H9 (cell line): Measurements from ENCODE around the gene UBXN11. TPM values are rescaled to one million over a fixed set of nuclear protein-coding genes. Genes with fewer than 3 reads are reported as not detected.

Experiments
- DNase-seq: peaks from one replicate; pipeline ENCODE4 v3.0.0-alpha.2; 2017
- H2AFZ ChIP-seq: one replicate; pipeline ENCODE4 v1.6.1; 2013; ENCODE audit warnings: mild to moderate bottlenecking, low read length, control low read depth, moderate library complexity
- H2AK5ac ChIP-seq: 2 replicates; pipeline ENCODE4 v1.6.1; 2013; ENCODE audit warnings: low read length, control low read depth, mixed read lengths; ENCODE audit not compliant: insufficient read length
- H2BK120ac ChIP-seq: one replicate; pipeline ENCODE4 v1.6.1; 2013; ENCODE audit warnings: low read depth, mild to moderate bottlenecking, low read length, control low read depth, inconsistent platforms; ENCODE audit not compliant: poor library complexity, severe bottlenecking
- H2BK12ac ChIP-seq: 2 replicates; pipeline ENCODE4 v1.6.1; 2013; ENCODE audit warnings: low read length, control low read depth, mixed read lengths, low read depth; ENCODE audit not compliant: insufficient read length
- H2BK15ac ChIP-seq: 2 replicates; pipeline ENCODE4 v1.6.1; 2013; ENCODE audit warnings: low read depth, low read length, control low read depth
- H2BK20ac ChIP-seq: one replicate; pipeline ENCODE4 v1.6.1; 2013; ENCODE audit warnings: low read depth, mild to moderate bottlenecking, low read length, control low read depth, inconsistent platforms; ENCODE audit not compliant: poor library complexity, severe bottlenecking
- H2BK5ac ChIP-seq: 2 replicates; pipeline ENCODE4 v1.6.1; 2013; ENCODE audit warnings: low read length, control low read depth, mixed read lengths; ENCODE audit not compliant: insufficient read length
- H3K14ac ChIP-seq: 2 replicates; pipeline ENCODE4 v1.6.1; 2013; ENCODE audit warnings: low read length, control low read depth; ENCODE audit not compliant: insufficient read depth
- H3K18ac ChIP-seq: 2 replicates; pipeline ENCODE4 v1.6.1; 2013; ENCODE audit warnings: low read depth, mild to moderate bottlenecking, mixed read lengths, low read length, control low read depth; ENCODE audit not compliant: insufficient read length
- H3K23ac ChIP-seq: 2 replicates; pipeline ENCODE4 v1.6.1; 2013; ENCODE audit warnings: low read length, control low read depth, mixed read lengths, low read depth; ENCODE audit not compliant: insufficient read length
- H3K23me2 ChIP-seq: 2 replicates; pipeline ENCODE4 v1.6.1; 2013; ENCODE audit warnings: low read depth, mild to moderate bottlenecking, mixed read lengths, low read length, control low read depth; ENCODE audit not compliant: insufficient read length, poor library complexity, severe bottlenecking
- H3K27ac ChIP-seq: 2 replicates; pipeline ENCODE4 v1.5.1; 2013; ENCODE audit warnings: low read length, control low read depth, mixed read lengths, low read depth; ENCODE audit not compliant: insufficient read length
- H3K27me3 ChIP-seq: 2 replicates; pipeline ENCODE4 v1.6.1; 2013; ENCODE audit warnings: low read length, control low read depth, inconsistent platforms; ENCODE audit not compliant: insufficient read depth
- H3K4ac ChIP-seq: 2 replicates; pipeline ENCODE4 v1.6.1; 2013; ENCODE audit warnings: low read depth, mild to moderate bottlenecking, control low read depth, inconsistent platforms, low read length, moderate library complexity
- H3K4me1 ChIP-seq: 2 replicates; pipeline ENCODE4 v1.6.1; 2013; ENCODE audit warnings: low read length, control low read depth, inconsistent platforms; ENCODE audit not compliant: insufficient read depth
- H3K4me2 ChIP-seq: 2 replicates; pipeline ENCODE4 v1.6.1; 2013; ENCODE audit warnings: low read length, control low read depth, mixed read lengths; ENCODE audit not compliant: insufficient read length, insufficient read depth
- H3K56ac ChIP-seq: 2 replicates; pipeline ENCODE4 v1.6.1; 2013; ENCODE audit warnings: low read depth, mild to moderate bottlenecking, mixed read lengths, low read length, control low read depth; ENCODE audit not compliant: insufficient read length
- H3K79me1 ChIP-seq: 2 replicates; pipeline ENCODE4 v1.6.1; 2013; ENCODE audit warnings: low read depth, mild to moderate bottlenecking, moderate library complexity, low read length, control low read depth, inconsistent platforms; ENCODE audit not compliant: insufficient read depth, poor library complexity, severe bottlenecking
- H3K79me2 ChIP-seq: 2 replicates; pipeline ENCODE4 v1.6.1; 2013; ENCODE audit warnings: low read length, control low read depth, inconsistent platforms; ENCODE audit not compliant: insufficient read depth
- H3K9ac ChIP-seq: 2 replicates; pipeline ENCODE4 v1.6.1; 2013; ENCODE audit warnings: low read length, control low read depth, mixed read lengths; ENCODE audit not compliant: insufficient read length; ENCODE audit errors: extremely low read depth
- H3K9me3 ChIP-seq: one replicate; pipeline ENCODE4 v1.6.1; 2013; ENCODE audit warnings: low read depth, low read length, inconsistent platforms; ENCODE audit not compliant: control insufficient read depth
- H3T11ph ChIP-seq: one replicate; pipeline ENCODE4 v1.6.1; 2013; ENCODE audit warnings: mild to moderate bottlenecking, low read length, control low read depth, inconsistent platforms
- H4K20me1 ChIP-seq: one replicate; pipeline ENCODE4 v1.6.1; 2013; ENCODE audit not compliant: control insufficient read depth, insufficient read length, insufficient read depth
- H4K5ac ChIP-seq: 2 replicates; pipeline ENCODE4 v1.6.1; 2013; ENCODE audit warnings: low read depth, mild to moderate bottlenecking, mixed read lengths, low read length, control low read depth; ENCODE audit not compliant: insufficient read length
- H4K8ac ChIP-seq: replicated peaks from 2 replicates; pipeline ENCODE4 v1.6.1; 2013; ENCODE audit warnings: low read length, control low read depth, mixed read lengths, low read depth; ENCODE audit not compliant: insufficient read length
- H4K91ac ChIP-seq: 2 replicates; pipeline ENCODE4 v1.6.1; 2013; ENCODE audit warnings: low read depth, mild to moderate bottlenecking, moderate library complexity, mixed read lengths, low read length, control low read depth; ENCODE audit not compliant: insufficient read length
- H3K27ac Mint-ChIP-seq, 3 experiments: 2 replicates in 2 of 3; 3 replicates in 1 of 3; pipeline ENCODE4 v1.8.0; 2020 to 2021; ENCODE audit warnings: mixed read lengths in 3 of 3, mild to moderate bottlenecking in 1 of 3, moderate library complexity in 1 of 3
- H3K27me3 Mint-ChIP-seq: 2 replicates; pipeline ENCODE4 v1.8.0; 2021; ENCODE audit warnings: low read depth, mild to moderate bottlenecking, moderate library complexity, mixed read lengths
- H3K36me3 Mint-ChIP-seq, 3 experiments: 2 replicates in 2 of 3; 3 replicates in 1 of 3; pipeline ENCODE4 v1.8.0; 2020 to 2021; ENCODE audit warnings: low read depth in 3 of 3, mixed read lengths in 3 of 3; ENCODE audit not compliant: insufficient read depth in 1 of 3
- H3K4me1 Mint-ChIP-seq, 2 experiments: 2 replicates each; pipeline ENCODE4 v1.8.0; 2020; ENCODE audit warnings: mixed read lengths in 2 of 2
- H3K4me3 Mint-ChIP-seq, 2 experiments: 2 replicates in 1 of 2; 3 replicates in 1 of 2; pipeline ENCODE4 v1.8.0; 2020 to 2021; ENCODE audit warnings: mild to moderate bottlenecking in 2 of 2, mixed read lengths in 2 of 2, moderate library complexity in 1 of 2
- H3K9me3 Mint-ChIP-seq, 2 experiments: 2 replicates in 1 of 2; 3 replicates in 1 of 2; pipeline ENCODE4 v1.8.0; 2020; ENCODE audit warnings: mild to moderate bottlenecking in 2 of 2, mixed read lengths in 2 of 2, moderate library complexity in 1 of 2
- WGBS: extraction: QIAGEN DNeasy Blood & Tissue Kit; methylation state at CpG from one replicate; pipeline ENCODE4 v1.1.7; 2013; ENCODE audit warnings: missing lambda C conversion rate, low lambda C conversion rate, mixed read lengths; ENCODE audit not compliant: insufficient read length; ENCODE audit errors: extremely low coverage; 5-methylcytosine and 5-hydroxymethylcytosine counted together
- total RNA-seq: library from RNA; stranded (reverse); gene quantifications from 2 replicates; pipeline ENCODE4 v1.2.1, GENCODE V29; 2021
- TF ChIP-seq, protein P1 (sequence below): fragments of 200-600 bp; sonication (generic); conservative IDR thresholded peaks from 3 replicates; pipeline ENCODE4 v1.8.0; 2021; ENCODE audit warnings: antibody characterized with exemption, mild to moderate bottlenecking

UBXN11 gene
- total RNA-seq, 1 experiment from 2014 or later, result 13.7 TPM

DNA sequence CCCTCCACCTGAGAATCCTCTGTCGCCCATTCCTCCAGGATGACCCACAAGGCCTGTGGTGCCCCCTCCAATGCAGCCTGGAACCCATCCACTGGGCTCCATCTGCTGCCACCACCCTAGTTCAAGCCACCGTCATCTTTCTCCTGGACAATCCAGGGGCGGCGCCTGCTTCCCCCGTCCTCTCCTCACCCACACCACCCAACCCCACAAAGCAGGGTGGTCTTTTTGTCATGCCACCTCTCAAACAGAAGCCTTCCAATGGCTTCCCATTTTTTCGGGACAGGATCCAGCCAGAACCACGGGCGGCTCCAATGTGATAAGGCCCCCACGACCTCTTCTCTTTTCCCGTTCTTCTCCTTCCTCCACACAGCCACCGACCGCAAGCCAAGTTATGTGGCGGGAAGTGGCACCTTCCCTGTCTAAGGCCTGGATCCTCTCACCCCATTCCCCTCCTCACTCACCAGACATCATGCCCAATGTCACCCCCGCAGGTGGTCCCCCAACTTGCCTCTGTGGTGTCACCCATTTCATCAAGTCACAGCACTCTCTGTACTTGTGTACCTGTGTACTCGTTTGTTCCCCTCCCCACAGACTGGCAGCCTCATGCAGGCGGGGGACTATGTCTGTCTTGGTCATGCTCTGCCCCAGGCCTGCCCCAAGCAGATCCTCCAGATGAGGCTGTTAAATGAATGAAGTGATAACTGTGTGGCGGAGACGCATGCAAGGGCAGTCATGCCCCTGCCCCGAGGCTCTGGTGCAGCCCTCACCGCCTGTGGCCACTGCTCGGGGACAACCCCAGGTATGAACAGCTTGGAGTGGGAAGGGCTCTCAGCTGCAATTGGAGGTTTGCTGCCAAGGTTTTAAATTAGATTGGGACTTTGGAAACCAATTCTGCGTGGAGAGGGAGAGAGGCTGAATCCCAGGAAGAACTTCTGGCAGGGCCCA, 11.0 kb downstream of the UBXN11 start:
- DNase-seq, result no peak
- Histone ChIP-seq H2BK15ac (no peak overlapping the region), H3T11ph (no peak overlapping the region), H3K4ac (no peak overlapping the region), H3K18ac (no peak overlapping the region), H2BK20ac (no peak overlapping the region), H3K27me3 (no peaks in the 10 kb centered on the region), H4K8ac (no peak overlapping the region), H3K56ac (no peak overlapping the region), H2BK5ac (no peak overlapping the region), H3K23ac (no peak overlapping the region), H4K91ac (no peak overlapping the region), H3K9me3 (no peaks in the 10 kb centered on the region), H3K79me1 (no peaks in the 10 kb centered on the region), H2AFZ (no peak overlapping the region), H3K9ac (no peak overlapping the region), H4K20me1 (no peaks in the 10 kb centered on the region), H4K5ac (no peak overlapping the region), H3K23me2 (no peaks in the 10 kb centered on the region), H3K14ac (no peak overlapping the region; the same call in 1 of the 2 replicates), H2BK120ac (no peak overlapping the region), H2BK12ac (no peak overlapping the region), H3K79me2 (no peaks in the 10 kb centered on the region), H3K4me2 (no peak overlapping the region), H3K27ac (no peak overlapping the region), H3K4me1 (no peaks in the 10 kb centered on the region; the same call in 1 of the 2 replicates), H2AK5ac (no peak overlapping the region)
- Mint-ChIP-seq H3K36me3 (peaks cover 0 to 2% (median 0%) of the 10 kb centered on the region in 3 experiments; a peak in 1 of 7 replicates), H3K27me3 (0 out of 2 replicates have a peak, but pooled peaks cover 2% of the 10 kb centered on the region), H3K27ac (peak overlapping the region in 1 of 3 experiments; percentile 72; a peak in 1 of 7 replicates), H3K4me1 (peaks cover 12 to 18% of the 10 kb centered on the region in 2 experiments), H3K9me3 (no peaks in the 10 kb centered on the region), H3K4me3 (no peak overlapping the region)
- TF ChIP-seq, protein P1, sequence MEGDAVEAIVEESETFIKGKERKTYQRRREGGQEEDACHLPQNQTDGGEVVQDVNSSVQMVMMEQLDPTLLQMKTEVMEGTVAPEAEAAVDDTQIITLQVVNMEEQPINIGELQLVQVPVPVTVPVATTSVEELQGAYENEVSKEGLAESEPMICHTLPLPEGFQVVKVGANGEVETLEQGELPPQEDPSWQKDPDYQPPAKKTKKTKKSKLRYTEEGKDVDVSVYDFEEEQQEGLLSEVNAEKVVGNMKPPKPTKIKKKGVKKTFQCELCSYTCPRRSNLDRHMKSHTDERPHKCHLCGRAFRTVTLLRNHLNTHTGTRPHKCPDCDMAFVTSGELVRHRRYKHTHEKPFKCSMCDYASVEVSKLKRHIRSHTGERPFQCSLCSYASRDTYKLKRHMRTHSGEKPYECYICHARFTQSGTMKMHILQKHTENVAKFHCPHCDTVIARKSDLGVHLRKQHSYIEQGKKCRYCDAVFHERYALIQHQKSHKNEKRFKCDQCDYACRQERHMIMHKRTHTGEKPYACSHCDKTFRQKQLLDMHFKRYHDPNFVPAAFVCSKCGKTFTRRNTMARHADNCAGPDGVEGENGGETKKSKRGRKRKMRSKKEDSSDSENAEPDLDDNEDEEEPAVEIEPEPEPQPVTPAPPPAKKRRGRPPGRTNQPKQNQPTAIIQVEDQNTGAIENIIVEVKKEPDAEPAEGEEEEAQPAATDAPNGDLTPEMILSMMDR, result no peak
- WGBS, result no CpG with 5 or more reads among the region's 22 CpGs
